CD14-positive monocyte (primary cell): ENCODE measurements around the gene CCT3. TPM values are rescaled to one million over a fixed set of nuclear protein-coding genes. Genes with fewer than 3 reads are reported as not detected.

ENCODE experiments used
- DNase-seq, 3 donors: peaks; one replicate each; pipeline ENCODE4 v3.0.0-alpha.2; 2011 to 2022
- H2AFZ ChIP-seq: 2 replicates; pipeline ENCODE4 v1.6.0; 2012; ENCODE audit warnings: mild to moderate bottlenecking, low read depth, low read length, inconsistent platforms; ENCODE audit not compliant: insufficient read depth, poor library complexity, severe bottlenecking
- H3K27ac ChIP-seq, 2 donors: 1 replicate in 1 of 2; 2 replicates in 1 of 2; pipeline ENCODE4 v1.5.1; 2012 to 2013; ENCODE audit warnings: low read length in 2 of 2, control low read depth in 1 of 2, inconsistent platforms in 1 of 2, low read depth in 1 of 2, mild to moderate bottlenecking in 1 of 2
- H3K27me3 ChIP-seq, 2 donors: one replicate each; pipeline versions ENCODE4 v1.6.0 to v1.6.1; 2011 to 2013; ENCODE audit warnings: low read length in 2 of 2; ENCODE audit not compliant: control insufficient read depth in 2 of 2, insufficient read depth in 2 of 2
- H3K36me3 ChIP-seq, 2 donors: replicated peaks in 1 of 2; 1 replicate in 1 of 2; 2 replicates in 1 of 2; pipeline versions ENCODE4 v1.5.1 to v1.6.1; 2012 to 2013; ENCODE audit warnings: low read length in 2 of 2, control low read depth in 1 of 2, inconsistent platforms in 1 of 2, mild to moderate bottlenecking in 1 of 2; ENCODE audit not compliant: insufficient read depth in 2 of 2, control insufficient read depth in 1 of 2
- H3K4me1 ChIP-seq, 2 donors: 1 replicate in 1 of 2; 2 replicates in 1 of 2; pipeline versions ENCODE4 v1.5.1 to v1.6.1; 2012 to 2013; ENCODE audit warnings: low read length in 2 of 2, control low read depth in 1 of 2, inconsistent platforms in 1 of 2, mild to moderate bottlenecking in 1 of 2, moderate library complexity in 1 of 2; ENCODE audit not compliant: insufficient read depth in 2 of 2, control insufficient read depth in 1 of 2
- H3K4me2 ChIP-seq: replicated peaks from 2 replicates; pipeline ENCODE3; 2012; ENCODE audit warnings: low read length, moderate library complexity, mild to moderate bottlenecking; ENCODE audit not compliant: poor library complexity, severe bottlenecking; ENCODE audit errors: extremely low read depth
- H3K4me3 ChIP-seq, 3 experiments: fragments of 200-600 bp in 1 of 3; sonication (generic) in 1 of 3; replicated peaks in 1 of 3; 1 replicate in 2 of 3; 2 replicates in 1 of 3; pipeline ENCODE4 v1.5.1; 2011 to 2013; ENCODE audit warnings: low read length in 3 of 3, mild to moderate bottlenecking in 3 of 3, control low read depth in 2 of 3, low read depth in 2 of 3, inconsistent platforms in 1 of 3, moderate library complexity in 1 of 3
- H3K79me2 ChIP-seq: 2 replicates; pipeline ENCODE4 v1.6.0; 2012; ENCODE audit warnings: mild to moderate bottlenecking, control low read depth, inconsistent platforms, low read length, moderate library complexity; ENCODE audit not compliant: insufficient read depth
- H3K9ac ChIP-seq: 2 replicates; pipeline ENCODE4 v1.6.0; 2017; ENCODE audit warnings: low read length, mild to moderate bottlenecking; ENCODE audit not compliant: insufficient read depth, poor library complexity, severe bottlenecking
- H3K9me3 ChIP-seq, 2 donors: replicated peaks in 1 of 2; 1 replicate in 1 of 2; 2 replicates in 1 of 2; pipeline versions ENCODE4 v1.5.1 to v1.6.1; 2012 to 2013; ENCODE audit warnings: low read length in 2 of 2, control low read depth in 1 of 2; ENCODE audit not compliant: control insufficient read depth in 1 of 2, insufficient read depth in 1 of 2
- H4K20me1 ChIP-seq: 2 replicates; pipeline ENCODE4 v1.6.0; 2012; ENCODE audit warnings: mild to moderate bottlenecking, low read length, control low read depth, moderate library complexity; ENCODE audit not compliant: insufficient read depth
- H3K27ac Mint-ChIP-seq, 7 donors: one replicate each; pipeline ENCODE4 v1.8.0; 2020; ENCODE audit warnings: mild to moderate bottlenecking in 7 of 7, mixed read lengths in 7 of 7, moderate library complexity in 6 of 7, inconsistent platforms in 2 of 7
- H3K27me3 Mint-ChIP-seq, 3 donors: one replicate each; pipeline ENCODE4 v1.8.0; 2021 to 2022; ENCODE audit warnings: low read depth in 3 of 3, mild to moderate bottlenecking in 3 of 3, mixed read lengths in 3 of 3, moderate library complexity in 3 of 3, inconsistent platforms in 1 of 3
- H3K36me3 Mint-ChIP-seq, 2 donors: one replicate each; pipeline ENCODE4 v1.8.0; 2020; ENCODE audit warnings: mixed read lengths in 2 of 2, inconsistent platforms in 1 of 2, mild to moderate bottlenecking in 1 of 2
- H3K4me1 Mint-ChIP-seq: one replicate; pipeline ENCODE4 v1.8.0; 2020; ENCODE audit warnings: mild to moderate bottlenecking, mixed read lengths
- H3K4me3 Mint-ChIP-seq, 2 donors: one replicate each; pipeline ENCODE4 v1.8.0; 2020; ENCODE audit warnings: mild to moderate bottlenecking in 2 of 2, mixed read lengths in 2 of 2, moderate library complexity in 1 of 2
- H3K9me3 Mint-ChIP-seq, 7 donors: one replicate each; pipeline ENCODE4 v1.8.0; 2020 to 2022; ENCODE audit warnings: mixed read lengths in 7 of 7, mild to moderate bottlenecking in 6 of 7, moderate library complexity in 6 of 7, inconsistent platforms in 2 of 7
- WGBS: methylation state at CpG from one replicate; pipeline ENCODE4 v1.1.5; 2013; ENCODE audit warnings: missing lambda C conversion rate; ENCODE audit not compliant: insufficient coverage; 5-methylcytosine and 5-hydroxymethylcytosine counted together
- intact Hi-C, 2 donors: fragments of 100-400 bp; cut with micrococcal nuclease; formaldehyde crosslinking; loops; one replicate each; pipeline versions ENCODE4 v1.15.0 to v1.15.1; 2023
- polyA plus RNA-seq, 3 donors: library from polyadenylated mRNA; depleted of rRNA in 1 of 3; unstranded in 2 of 3; stranded (reverse) in 1 of 3; fragments of 300-500 nt in 2 of 3; fragments of >200 nt in 1 of 3; fragmentation: Illumina TruSeq in 2 of 3; gene quantifications; 1 replicate in 2 of 3; 2 replicates in 1 of 3; pipeline ENCODE4 v1.2.3, GENCODE V29; 2012 to 2021
- TF ChIP-seq, protein P1 (sequence below): fragments of 200-600 bp; IDR thresholded peaks from one replicate; pipeline ENCODE4 v1.8.0; 2022; ENCODE audit warnings: antibody characterized with exemption, mild to moderate bottlenecking

CCT3 gene
- polyA plus RNA-seq, 3 donors = 65.3 to 97.3 (median 94.8) TPM

DNA sequence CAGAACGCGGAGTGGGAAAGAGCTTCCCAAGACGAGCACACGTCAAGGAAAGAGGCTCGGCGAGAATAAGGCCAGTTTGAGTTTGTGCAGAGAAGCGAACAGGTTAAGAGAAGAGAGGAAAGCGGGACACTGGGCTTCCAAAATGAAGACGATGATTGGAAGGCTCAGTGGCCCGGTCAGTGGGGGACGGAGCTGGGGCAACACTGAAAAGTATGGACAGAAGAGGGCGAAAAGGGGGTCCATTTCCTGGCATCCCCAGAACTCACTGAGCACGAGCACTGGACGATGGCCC lies 258 bp downstream of the CCT3 start:
- no peaks in the 10 kb centered on the region for H3K27me3 Mint-ChIP-seq
- H3K36me3 Mint-ChIP-seq = peaks cover 27 to 31% of the 10 kb centered on the region in 2 donors
- peak overlapping the region; percentile 53 to 94 (median 84) for H3K4me3 ChIP-seq
- H3K36me3 ChIP-seq = peaks cover 31 to 32% of the 10 kb centered on the region in 2 donors
- H3K9me3 Mint-ChIP-seq = peaks cover 0 to 2% (median 0%) of the 10 kb centered on the region in 7 donors
- peak overlapping the region; percentile 87 for H2AFZ ChIP-seq
- H3K79me2 ChIP-seq = peaks cover 44% of the 10 kb centered on the region
- H3K9me3 ChIP-seq = no peaks in the 10 kb centered on the region
- H3K27ac Mint-ChIP-seq = peak overlapping the region; percentile 91 to 98 (median 95)
- intact Hi-C loops = loop anchor here in 1 of 2 donors (10.0 kb wide), 1 partner anchor 63 kb away; no protein-coding TSS in a partner anchor
- TF ChIP-seq, protein P1, sequence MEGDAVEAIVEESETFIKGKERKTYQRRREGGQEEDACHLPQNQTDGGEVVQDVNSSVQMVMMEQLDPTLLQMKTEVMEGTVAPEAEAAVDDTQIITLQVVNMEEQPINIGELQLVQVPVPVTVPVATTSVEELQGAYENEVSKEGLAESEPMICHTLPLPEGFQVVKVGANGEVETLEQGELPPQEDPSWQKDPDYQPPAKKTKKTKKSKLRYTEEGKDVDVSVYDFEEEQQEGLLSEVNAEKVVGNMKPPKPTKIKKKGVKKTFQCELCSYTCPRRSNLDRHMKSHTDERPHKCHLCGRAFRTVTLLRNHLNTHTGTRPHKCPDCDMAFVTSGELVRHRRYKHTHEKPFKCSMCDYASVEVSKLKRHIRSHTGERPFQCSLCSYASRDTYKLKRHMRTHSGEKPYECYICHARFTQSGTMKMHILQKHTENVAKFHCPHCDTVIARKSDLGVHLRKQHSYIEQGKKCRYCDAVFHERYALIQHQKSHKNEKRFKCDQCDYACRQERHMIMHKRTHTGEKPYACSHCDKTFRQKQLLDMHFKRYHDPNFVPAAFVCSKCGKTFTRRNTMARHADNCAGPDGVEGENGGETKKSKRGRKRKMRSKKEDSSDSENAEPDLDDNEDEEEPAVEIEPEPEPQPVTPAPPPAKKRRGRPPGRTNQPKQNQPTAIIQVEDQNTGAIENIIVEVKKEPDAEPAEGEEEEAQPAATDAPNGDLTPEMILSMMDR = no peak
- H3K4me1 ChIP-seq = peaks cover 18 to 20% of the 10 kb centered on the region in 2 donors
- peak overlapping the region; percentile 98 for H3K4me3 Mint-ChIP-seq
- H3K27me3 ChIP-seq = no peaks in the 10 kb centered on the region
- WGBS = under 1% methylated on average over 11 of the region's 14 CpGs
- H4K20me1 ChIP-seq = peaks cover 31% of the 10 kb centered on the region
- DNase-seq = no peak
- peak overlapping the region; percentile 87 for H3K4me2 ChIP-seq
- peak overlapping the region; percentile 57 to 66 for H3K27ac ChIP-seq
- peak overlapping the region; percentile 55 for H3K9ac ChIP-seq
- H3K4me1 Mint-ChIP-seq = peaks cover 18% of the 10 kb centered on the region

DNA sequence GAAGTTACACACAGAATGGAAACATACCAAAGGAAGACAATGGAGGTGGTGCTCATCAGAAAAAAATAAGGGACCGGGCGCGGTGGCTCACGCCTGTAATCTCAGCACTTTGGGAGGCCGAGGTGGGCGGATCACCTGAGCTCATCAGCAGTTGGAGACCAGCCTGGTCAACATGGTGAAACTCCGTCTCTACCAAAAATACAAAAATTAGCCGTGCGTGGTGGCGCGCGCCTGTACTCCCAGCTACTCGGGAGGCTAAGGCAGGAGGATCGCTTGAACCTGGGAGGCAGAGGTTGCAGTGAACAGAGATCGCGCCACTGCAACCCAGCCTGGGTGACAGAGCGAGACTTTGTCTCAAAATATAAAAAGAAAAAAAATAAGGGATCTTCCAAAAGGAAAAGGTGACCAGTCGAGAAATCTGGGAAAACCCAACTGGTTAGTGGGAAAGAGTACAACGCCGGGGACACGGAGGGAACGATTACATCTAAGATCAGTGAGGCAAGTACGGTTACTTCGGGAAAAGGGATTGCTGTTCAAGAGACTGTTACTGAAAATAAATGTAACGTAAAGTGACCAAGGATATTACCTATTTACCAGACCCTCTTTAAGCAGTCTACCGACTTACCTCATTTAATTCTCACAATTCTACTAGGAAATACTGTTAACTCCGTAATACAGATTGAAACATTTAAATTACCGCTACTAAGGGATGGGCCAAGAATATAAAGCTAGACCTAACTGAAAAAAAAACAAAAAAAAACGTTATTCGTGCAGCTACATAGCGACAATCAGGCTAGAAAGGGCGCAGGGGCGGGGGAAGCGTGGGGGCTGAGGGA lies 822 bp downstream of the CCT3 start:
- Histone ChIP-seq H3K27ac (peak overlapping the region; percentile 57 to 66), H3K4me2 (peak overlapping the region; percentile 87), H3K79me2 (peaks cover 47% of the 10 kb centered on the region), H3K9me3 (no peaks in the 10 kb centered on the region), H3K4me1 (peaks cover 18 to 20% of the 10 kb centered on the region in 2 donors), H3K27me3 (no peaks in the 10 kb centered on the region), H3K9ac (peak overlapping the region; percentile 55), H3K4me3 (peak overlapping the region; percentile 53 to 94 (median 84)), H4K20me1 (peaks cover 31% of the 10 kb centered on the region), H2AFZ (peak overlapping the region; percentile 87), H3K36me3 (peaks cover 36 to 37% of the 10 kb centered on the region in 2 donors)
- 52% methylated on average over 28 of the region's 34 CpGs for WGBS
- peak overlapping the region; percentile 91 to 98 (median 95) for H3K27ac Mint-ChIP-seq
- no peak for DNase-seq
- peaks cover 0 to 2% (median 0%) of the 10 kb centered on the region in 7 donors for H3K9me3 Mint-ChIP-seq
- intact Hi-C loops = loop anchor here in 1 of 2 donors (10.0 kb wide), 1 partner anchor 62 kb away; no protein-coding TSS in a partner anchor
- peaks cover 18% of the 10 kb centered on the region for H3K4me1 Mint-ChIP-seq
- H3K27me3 Mint-ChIP-seq = no peaks in the 10 kb centered on the region
- H3K4me3 Mint-ChIP-seq = peak overlapping the region; percentile 98
- TF ChIP-seq, protein P1 = no peak
- H3K36me3 Mint-ChIP-seq = peaks cover 33 to 35% of the 10 kb centered on the region in 2 donors
